DND-41 (cell line): ENCODE measurements around the gene SPEF2.

Experiments
- ATAC-seq: fragments of 200-7000 bp; cut with Tn5 transposase; 3 replicates; pipeline ENCODE4 v1.9.1; 2021; ENCODE audit warnings: low read depth; ENCODE audit not compliant: insufficient read depth
- DNase-seq: peaks from one replicate; pipeline ENCODE4 v3.0.0-alpha.2; 2020
- H2AFZ ChIP-seq: 2 replicates; pipeline ENCODE4 v1.6.0; 2012; ENCODE audit warnings: low read depth, low read length
- H3K27ac ChIP-seq: 2 replicates; pipeline ENCODE4 v1.5.1; 2012; ENCODE audit warnings: low read length, inconsistent platforms
- H3K27me3 ChIP-seq: fragments of 200-600 bp; sonication (generic); 2 replicates; pipeline ENCODE4 v1.6.0; 2012; ENCODE audit warnings: low read length, mild to moderate bottlenecking, inconsistent platforms; ENCODE audit not compliant: insufficient read depth, poor library complexity
- H3K36me3 ChIP-seq: 2 replicates; pipeline ENCODE4 v1.5.1; 2012; ENCODE audit warnings: low read length, inconsistent platforms; ENCODE audit not compliant: insufficient read depth
- H3K4me1 ChIP-seq: 2 replicates; pipeline ENCODE4 v1.5.1; 2012; ENCODE audit warnings: mild to moderate bottlenecking, low read length; ENCODE audit not compliant: insufficient read depth
- H3K4me2 ChIP-seq: 2 replicates; pipeline ENCODE4 v1.6.0; 2012; ENCODE audit warnings: mild to moderate bottlenecking, moderate library complexity, low read length, inconsistent platforms; ENCODE audit not compliant: insufficient read depth
- H3K4me3 ChIP-seq, 2 experiments: fragments of 200-600 bp in 1 of 2; shearing (Covaris generic) in 1 of 2; 2 replicates each; pipeline ENCODE4 v1.5.1; 2012 to 2016; ENCODE audit warnings: inconsistent platforms in 2 of 2, low read length in 2 of 2, mild to moderate bottlenecking in 2 of 2, low read depth in 1 of 2, moderate library complexity in 1 of 2
- H3K79me2 ChIP-seq: 2 replicates; pipeline ENCODE4 v1.6.0; 2012; ENCODE audit warnings: low read length, inconsistent platforms; ENCODE audit not compliant: insufficient read depth
- H3K9ac ChIP-seq: 2 replicates; pipeline ENCODE4 v1.6.0; 2012; ENCODE audit warnings: low read depth, mild to moderate bottlenecking, inconsistent platforms, low read length, moderate library complexity
- H3K9me3 ChIP-seq: 2 replicates; pipeline ENCODE4 v1.5.1; 2012; ENCODE audit warnings: low read length, moderate library complexity, mild to moderate bottlenecking, inconsistent platforms; ENCODE audit not compliant: insufficient read depth, severe bottlenecking
- H4K20me1 ChIP-seq: 2 replicates; pipeline ENCODE4 v1.6.0; 2012; ENCODE audit warnings: low read length; ENCODE audit not compliant: insufficient read depth
- EZH2 ChIP-seq: IDR thresholded peaks from 3 replicates; pipeline ENCODE4 v1.6.1; 2012; ENCODE audit warnings: borderline replicate concordance, low read depth, mild to moderate bottlenecking, moderate library complexity, low read length, inconsistent platforms; ENCODE audit not compliant: severe bottlenecking
- TF ChIP-seq, protein P1 (sequence below): IDR thresholded peaks from 2 replicates; pipeline ENCODE4 v1.5.1; 2012; ENCODE audit warnings: borderline replicate concordance, low read length, moderate library complexity, mild to moderate bottlenecking; ENCODE audit not compliant: poor library complexity, severe bottlenecking; ENCODE audit errors: extremely low read depth

SPEF2 gene

DNA sequence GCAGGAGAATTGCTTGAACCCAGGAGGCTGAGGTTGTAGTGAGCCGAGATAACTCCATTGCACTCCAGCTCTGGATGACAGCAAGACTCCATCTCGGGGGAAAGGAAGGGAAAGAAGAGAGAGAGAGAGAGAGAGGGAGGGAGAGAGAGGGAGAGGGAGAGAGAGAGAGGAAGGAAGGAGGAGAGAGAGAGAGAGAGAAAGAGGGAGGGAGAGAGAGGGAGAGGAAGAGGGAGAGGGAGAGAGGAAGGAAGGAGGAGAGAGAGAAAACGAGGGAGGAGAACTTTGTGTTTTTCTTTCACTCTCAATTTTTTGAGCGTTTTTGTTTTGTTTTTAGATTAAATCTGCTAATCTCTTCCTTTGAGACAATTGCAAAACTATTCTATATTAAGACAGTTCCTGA lies 46.9 kb downstream of the SPEF2 start:
- no peaks in the 10 kb centered on the region for H3K9me3 ChIP-seq
- H3K27ac ChIP-seq = no peak overlapping the region
- no peak for ATAC-seq
- H4K20me1 ChIP-seq = no peaks in the 10 kb centered on the region
- H3K27me3 ChIP-seq = no peaks in the 10 kb centered on the region
- no peak overlapping the region for H2AFZ ChIP-seq
- H3K4me1 ChIP-seq = peaks cover 13% of the 10 kb centered on the region
- H3K36me3 ChIP-seq = no peaks in the 10 kb centered on the region; the same call in 1 of the 2 replicates
- TF ChIP-seq, protein P1, sequence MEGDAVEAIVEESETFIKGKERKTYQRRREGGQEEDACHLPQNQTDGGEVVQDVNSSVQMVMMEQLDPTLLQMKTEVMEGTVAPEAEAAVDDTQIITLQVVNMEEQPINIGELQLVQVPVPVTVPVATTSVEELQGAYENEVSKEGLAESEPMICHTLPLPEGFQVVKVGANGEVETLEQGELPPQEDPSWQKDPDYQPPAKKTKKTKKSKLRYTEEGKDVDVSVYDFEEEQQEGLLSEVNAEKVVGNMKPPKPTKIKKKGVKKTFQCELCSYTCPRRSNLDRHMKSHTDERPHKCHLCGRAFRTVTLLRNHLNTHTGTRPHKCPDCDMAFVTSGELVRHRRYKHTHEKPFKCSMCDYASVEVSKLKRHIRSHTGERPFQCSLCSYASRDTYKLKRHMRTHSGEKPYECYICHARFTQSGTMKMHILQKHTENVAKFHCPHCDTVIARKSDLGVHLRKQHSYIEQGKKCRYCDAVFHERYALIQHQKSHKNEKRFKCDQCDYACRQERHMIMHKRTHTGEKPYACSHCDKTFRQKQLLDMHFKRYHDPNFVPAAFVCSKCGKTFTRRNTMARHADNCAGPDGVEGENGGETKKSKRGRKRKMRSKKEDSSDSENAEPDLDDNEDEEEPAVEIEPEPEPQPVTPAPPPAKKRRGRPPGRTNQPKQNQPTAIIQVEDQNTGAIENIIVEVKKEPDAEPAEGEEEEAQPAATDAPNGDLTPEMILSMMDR = no peak
- no peak for TF ChIP-seq EZH2
- DNase-seq = no peak
- H3K9ac ChIP-seq = no peak overlapping the region
- no peak overlapping the region for H3K4me2 ChIP-seq
- H3K79me2 ChIP-seq = no peaks in the 10 kb centered on the region
- H3K4me3 ChIP-seq = no peak overlapping the region

DNA sequence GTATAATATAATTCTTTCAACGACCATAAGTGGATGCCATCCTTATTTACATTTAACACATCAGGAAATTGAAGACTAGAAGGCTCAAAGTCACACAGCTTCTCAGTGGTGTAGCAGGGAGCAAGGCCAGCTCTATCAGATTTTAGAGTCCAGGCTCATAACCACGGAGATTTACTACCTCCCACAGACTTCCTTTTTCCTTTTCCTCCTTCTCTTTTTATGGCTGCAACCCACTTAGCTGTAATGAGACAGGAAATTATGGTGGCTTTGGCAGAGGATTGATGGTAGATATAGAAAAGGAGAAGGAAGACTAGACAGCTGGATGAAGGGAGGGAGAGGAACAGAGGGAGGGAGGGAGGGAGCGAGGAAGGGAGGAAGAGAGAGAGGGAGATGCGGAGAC lies 47.4 kb downstream of the SPEF2 start:
- TF ChIP-seq, protein P1 = no peak
- TF ChIP-seq EZH2 = no peak
- H3K9me3 ChIP-seq = no peaks in the 10 kb centered on the region
- no peaks in the 10 kb centered on the region for H4K20me1 ChIP-seq
- no peaks in the 10 kb centered on the region; the same call in 1 of the 2 replicates for H3K36me3 ChIP-seq
- no peak overlapping the region for H3K4me3 ChIP-seq
- no peak overlapping the region for H3K9ac ChIP-seq
- no peaks in the 10 kb centered on the region for H3K27me3 ChIP-seq
- no peak overlapping the region for H3K27ac ChIP-seq
- ATAC-seq = peak; percentile 64; the same call in 2 of the 3 replicates
- H2AFZ ChIP-seq = no peak overlapping the region
- no peak for DNase-seq
- peaks cover 16% of the 10 kb centered on the region for H3K4me1 ChIP-seq
- H3K79me2 ChIP-seq = no peaks in the 10 kb centered on the region
- no peak overlapping the region for H3K4me2 ChIP-seq

DNA sequence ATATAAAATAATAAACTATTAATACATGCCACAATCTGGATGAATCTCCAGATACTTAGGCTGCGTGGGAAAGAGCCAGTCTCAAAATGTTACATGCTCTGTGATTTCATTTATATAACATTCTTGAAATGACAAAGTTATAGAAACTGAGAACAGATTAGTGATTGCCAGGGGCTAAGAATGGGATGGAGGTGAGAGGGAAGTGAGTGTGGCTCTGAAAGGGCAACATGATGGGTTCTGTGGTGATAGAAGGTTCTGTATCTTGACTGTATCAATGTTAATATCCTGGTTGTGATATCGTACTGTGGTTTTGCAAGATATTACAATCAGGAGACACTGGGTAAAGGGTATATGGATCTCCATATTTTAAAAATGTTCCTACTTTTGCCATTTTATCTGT lies 50.7 kb downstream of the SPEF2 start:
- Histone ChIP-seq H3K27ac (no peak overlapping the region), H2AFZ (no peak overlapping the region), H3K79me2 (no peaks in the 10 kb centered on the region), H3K36me3 (no peaks in the 10 kb centered on the region; the same call in 1 of the 2 replicates), H3K4me3 (no peak overlapping the region), H3K9me3 (no peaks in the 10 kb centered on the region), H4K20me1 (no peaks in the 10 kb centered on the region), H3K4me1 (peaks cover 47% of the 10 kb centered on the region), H3K4me2 (no peak overlapping the region), H3K9ac (no peak overlapping the region), H3K27me3 (no peaks in the 10 kb centered on the region)
- TF ChIP-seq, protein P1 = no peak
- no peak for TF ChIP-seq EZH2
- ATAC-seq = no peak
- DNase-seq = no peak

DNA sequence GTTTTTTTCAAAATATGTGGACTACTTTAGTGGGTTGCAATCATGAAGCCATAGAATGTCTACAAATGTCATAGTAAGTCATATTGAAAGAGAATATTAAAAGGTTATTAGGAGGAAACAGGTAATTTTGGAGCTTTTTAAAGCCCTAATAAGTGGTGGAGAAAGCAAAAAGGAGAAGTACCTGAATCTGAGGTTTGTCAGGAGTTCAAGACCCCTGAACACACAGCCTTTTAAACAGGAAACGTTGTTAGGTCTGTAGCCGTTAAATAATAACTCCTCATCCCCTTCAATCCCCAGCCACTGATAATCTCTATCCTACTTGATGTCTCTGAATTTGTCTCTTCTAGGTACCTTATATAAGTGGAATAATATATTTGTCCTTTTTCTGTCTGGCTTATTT lies 51.1 kb downstream of the SPEF2 start:
- Histone ChIP-seq H3K9me3 (no peaks in the 10 kb centered on the region), H3K27me3 (no peaks in the 10 kb centered on the region), H3K4me3 (no peak overlapping the region), H3K27ac (no peak overlapping the region), H2AFZ (no peak overlapping the region), H3K9ac (no peak overlapping the region), H3K79me2 (no peaks in the 10 kb centered on the region), H3K36me3 (no peaks in the 10 kb centered on the region; the same call in 1 of the 2 replicates), H4K20me1 (no peaks in the 10 kb centered on the region), H3K4me2 (no peak overlapping the region), H3K4me1 (peaks cover 52% of the 10 kb centered on the region)
- ATAC-seq = no peak
- no peak for TF ChIP-seq EZH2
- TF ChIP-seq, protein P1 = no peak
- DNase-seq = no peak
